ENCODE data around the gene MAN1B1. TPM values are rescaled to one million over a fixed set of nuclear protein-coding genes. Genes with fewer than 3 reads are reported as not detected.

The MAN1B1 gene
- total RNA-seq, 1 experiment from 2014 or later = 50.9 TPM

DNA sequence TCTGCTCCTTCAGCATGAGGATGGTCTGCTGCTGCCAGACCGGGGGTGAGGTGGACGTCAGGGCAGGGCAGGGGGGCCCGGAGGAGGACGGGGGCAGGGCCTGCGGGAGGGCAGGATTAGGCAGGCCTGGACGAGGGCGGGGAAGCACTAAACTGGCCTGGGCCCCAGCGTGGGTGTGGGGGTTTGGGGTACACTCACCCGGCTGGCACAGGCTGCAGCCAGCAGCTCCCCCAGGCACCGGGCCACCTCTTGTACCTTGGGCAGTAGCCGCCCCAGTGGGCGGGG is 22.0 kb upstream of the MAN1B1 start (continued):
- TF ChIP-seq ZNF274 (IDR thresholded peaks at IDR 0.05; ENCODE audit: low read depth, low read length) (no peak), SP1 (IDR thresholded peaks at IDR 0.05; ENCODE audit: low read depth) (no peak), CEBPB (IDR thresholded peaks at IDR 0.05; ENCODE audit: low read depth) (no peak), TCF7L2 (IDR thresholded peaks at IDR 0.05; ENCODE audit: borderline replicate concordance, extremely low read depth, insufficient read depth, insufficient read length) (no peak)

DNA sequence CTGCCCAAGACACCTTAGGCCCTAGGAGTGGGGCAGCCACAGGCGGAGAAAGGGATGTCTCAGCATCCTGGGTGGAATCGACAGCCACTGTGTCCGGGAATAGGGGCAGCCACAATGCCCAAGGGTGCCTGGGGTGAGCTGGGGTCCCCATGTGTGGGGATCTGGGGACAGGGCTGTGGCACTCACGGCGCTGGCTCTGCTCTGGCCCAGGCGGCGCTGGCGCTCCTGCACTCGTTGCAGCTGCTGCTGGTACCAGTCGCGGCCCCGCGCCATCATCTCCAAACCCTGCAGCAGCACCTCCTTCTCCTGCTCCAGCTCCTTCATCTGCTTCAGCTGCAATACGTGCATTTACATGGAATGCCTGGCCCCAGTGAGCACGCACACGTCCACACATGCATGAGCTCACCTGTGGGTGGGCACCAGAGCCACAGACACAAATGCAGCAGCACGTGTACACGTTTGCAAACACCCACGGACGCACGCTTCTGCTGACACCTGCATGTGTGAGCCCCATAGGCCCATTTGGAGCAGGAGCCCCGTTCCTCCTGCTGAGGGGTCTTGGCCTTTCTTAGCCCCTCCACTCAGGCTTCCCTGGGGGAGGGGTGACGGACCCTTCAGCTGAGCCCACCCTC is 21.3 kb upstream of the MAN1B1 start:
- DNase-seq (ENCODE audit: low read depth, low spot score) (no peak), ATAC-seq (no peak)
- no TSS peak for BruUV-seq (replicated peaks)
- ChIA-PET CTCF (interaction anchor here (1.1 to 3.8 kb wide), 3 partner anchors 18 to 116 kb away, joined by 3 to 57 read pairs (median 3); partner anchors contain the start of genes MAN1B1 and NPDC1), POLR2A (no interaction called here), RAD21 (ENCODE audit: low non-redundant PET in 1 of 2, low total read pairs in 2 of 2, uncharacterized antibody in 2 of 2, unreplicated experiment in 2 of 2) (no interaction called here)
- no peak for TF ChIP-seq POLR2A (IDR thresholded peaks at IDR 0.05; ENCODE audit: borderline replicate concordance, extremely low read depth, insufficient read depth, insufficient read length)
- no peak for TF ChIP-seq TCF7L2 (IDR thresholded peaks at IDR 0.05; ENCODE audit: borderline replicate concordance, extremely low read depth, insufficient read depth, insufficient read length)
- TF ChIP-seq EZH2 (IDR thresholded peaks at IDR 0.05) = no peak
- TF ChIP-seq ZNF274 (IDR thresholded peaks at IDR 0.05; ENCODE audit: low read depth, low read length) = no peak
- TF ChIP-seq EZH2phosphoT487 (IDR thresholded peaks at IDR 0.05; ENCODE audit: borderline replicate concordance) = no peak
- no peak for TF ChIP-seq ELF1 (IDR thresholded peaks at IDR 0.05; ENCODE audit: borderline replicate concordance, low read depth)
- no peak for TF ChIP-seq SRF (IDR thresholded peaks at IDR 0.05; ENCODE audit: low read depth)
- no peak for TF ChIP-seq POLR2AphosphoS5 (IDR thresholded peaks at IDR 0.05; ENCODE audit: low read depth, low read length)
- TF ChIP-seq, protein P1, sequence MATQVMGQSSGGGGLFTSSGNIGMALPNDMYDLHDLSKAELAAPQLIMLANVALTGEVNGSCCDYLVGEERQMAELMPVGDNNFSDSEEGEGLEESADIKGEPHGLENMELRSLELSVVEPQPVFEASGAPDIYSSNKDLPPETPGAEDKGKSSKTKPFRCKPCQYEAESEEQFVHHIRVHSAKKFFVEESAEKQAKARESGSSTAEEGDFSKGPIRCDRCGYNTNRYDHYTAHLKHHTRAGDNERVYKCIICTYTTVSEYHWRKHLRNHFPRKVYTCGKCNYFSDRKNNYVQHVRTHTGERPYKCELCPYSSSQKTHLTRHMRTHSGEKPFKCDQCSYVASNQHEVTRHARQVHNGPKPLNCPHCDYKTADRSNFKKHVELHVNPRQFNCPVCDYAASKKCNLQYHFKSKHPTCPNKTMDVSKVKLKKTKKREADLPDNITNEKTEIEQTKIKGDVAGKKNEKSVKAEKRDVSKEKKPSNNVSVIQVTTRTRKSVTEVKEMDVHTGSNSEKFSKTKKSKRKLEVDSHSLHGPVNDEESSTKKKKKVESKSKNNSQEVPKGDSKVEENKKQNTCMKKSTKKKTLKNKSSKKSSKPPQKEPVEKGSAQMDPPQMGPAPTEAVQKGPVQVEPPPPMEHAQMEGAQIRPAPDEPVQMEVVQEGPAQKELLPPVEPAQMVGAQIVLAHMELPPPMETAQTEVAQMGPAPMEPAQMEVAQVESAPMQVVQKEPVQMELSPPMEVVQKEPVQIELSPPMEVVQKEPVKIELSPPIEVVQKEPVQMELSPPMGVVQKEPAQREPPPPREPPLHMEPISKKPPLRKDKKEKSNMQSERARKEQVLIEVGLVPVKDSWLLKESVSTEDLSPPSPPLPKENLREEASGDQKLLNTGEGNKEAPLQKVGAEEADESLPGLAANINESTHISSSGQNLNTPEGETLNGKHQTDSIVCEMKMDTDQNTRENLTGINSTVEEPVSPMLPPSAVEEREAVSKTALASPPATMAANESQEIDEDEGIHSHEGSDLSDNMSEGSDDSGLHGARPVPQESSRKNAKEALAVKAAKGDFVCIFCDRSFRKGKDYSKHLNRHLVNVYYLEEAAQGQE (IDR thresholded peaks at IDR 0.05; ENCODE audit: low read depth) = no peak
- TF ChIP-seq JUND (IDR thresholded peaks at IDR 0.05) = no peak
- no peak for TF ChIP-seq RAD21 (IDR thresholded peaks at IDR 0.05; ENCODE audit: low read depth)
- TF ChIP-seq EGR1 (IDR thresholded peaks at IDR 0.05; ENCODE audit: low read depth) = no peak
- no peak for TF ChIP-seq CEBPB (IDR thresholded peaks at IDR 0.05; ENCODE audit: low read depth)
- no peak for TF ChIP-seq SP1 (IDR thresholded peaks at IDR 0.05; ENCODE audit: low read depth)
- TF ChIP-seq, protein P2, sequence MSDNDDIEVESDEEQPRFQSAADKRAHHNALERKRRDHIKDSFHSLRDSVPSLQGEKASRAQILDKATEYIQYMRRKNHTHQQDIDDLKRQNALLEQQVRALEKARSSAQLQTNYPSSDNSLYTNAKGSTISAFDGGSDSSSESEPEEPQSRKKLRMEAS (IDR thresholded peaks at IDR 0.05) = no peak
- TF ChIP-seq, protein P3, sequence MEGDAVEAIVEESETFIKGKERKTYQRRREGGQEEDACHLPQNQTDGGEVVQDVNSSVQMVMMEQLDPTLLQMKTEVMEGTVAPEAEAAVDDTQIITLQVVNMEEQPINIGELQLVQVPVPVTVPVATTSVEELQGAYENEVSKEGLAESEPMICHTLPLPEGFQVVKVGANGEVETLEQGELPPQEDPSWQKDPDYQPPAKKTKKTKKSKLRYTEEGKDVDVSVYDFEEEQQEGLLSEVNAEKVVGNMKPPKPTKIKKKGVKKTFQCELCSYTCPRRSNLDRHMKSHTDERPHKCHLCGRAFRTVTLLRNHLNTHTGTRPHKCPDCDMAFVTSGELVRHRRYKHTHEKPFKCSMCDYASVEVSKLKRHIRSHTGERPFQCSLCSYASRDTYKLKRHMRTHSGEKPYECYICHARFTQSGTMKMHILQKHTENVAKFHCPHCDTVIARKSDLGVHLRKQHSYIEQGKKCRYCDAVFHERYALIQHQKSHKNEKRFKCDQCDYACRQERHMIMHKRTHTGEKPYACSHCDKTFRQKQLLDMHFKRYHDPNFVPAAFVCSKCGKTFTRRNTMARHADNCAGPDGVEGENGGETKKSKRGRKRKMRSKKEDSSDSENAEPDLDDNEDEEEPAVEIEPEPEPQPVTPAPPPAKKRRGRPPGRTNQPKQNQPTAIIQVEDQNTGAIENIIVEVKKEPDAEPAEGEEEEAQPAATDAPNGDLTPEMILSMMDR (IDR thresholded peaks at IDR 0.05 in 2 of 3, conservative IDR thresholded peaks at IDR 0.05 in 1 of 3; ENCODE audit: borderline replicate concordance in 1 of 3, insufficient read depth in 1 of 3, low read depth in 2 of 3, low read length in 2 of 3) = no peak
- no peak overlapping the region for H2AFZ ChIP-seq (ENCODE audit: low read depth, low read length, poor library complexity, severe bottlenecking)
- peaks cover 44% of the 10 kb centered on the region for H3K79me2 ChIP-seq (ENCODE audit: insufficient read depth, low read length)
- intact Hi-C loops (cut with micrococcal nuclease) = no loop called here
- no peaks in the 10 kb centered on the region; the same call in 1 of the 2 replicates for H4K20me1 ChIP-seq (ENCODE audit: insufficient read depth)
- no peaks in the 10 kb centered on the region for H3K27me3 ChIP-seq (ENCODE audit: insufficient read depth, low read length)
- H3K9me3 ChIP-seq (ENCODE audit: control insufficient read depth in 1 of 2, insufficient read depth in 1 of 2, low read depth in 1 of 2, low read length in 2 of 2) = no peaks in the 10 kb centered on the region
- H3K9me2 ChIP-seq (ENCODE audit: insufficient read depth) = no peaks in the 10 kb centered on the region
- H3K36me3 ChIP-seq (ENCODE audit: control insufficient read depth in 1 of 2, insufficient read depth in 2 of 2, low read length in 2 of 2) = peaks cover 2 to 8% of the 10 kb centered on the region in 2 experiments; a peak in 1 of 4 replicates
- H3K4me2 ChIP-seq (ENCODE audit: low read length) = no peak overlapping the region
- no peak overlapping the region for H3K4me3 ChIP-seq (replicated peaks in 1 of 2; ENCODE audit: low read depth in 1 of 2, low read length in 2 of 2)
- no peak overlapping the region; the same call in 1 of the 2 replicates for H3K27ac ChIP-seq (ENCODE audit: low read depth, low read length)
- peaks cover 13 to 30% of the 10 kb centered on the region in 2 experiments for H3K4me1 ChIP-seq (ENCODE audit: control insufficient read depth in 1 of 2, insufficient read depth in 2 of 2, low read length in 2 of 2)
- no peak overlapping the region for H3K9ac ChIP-seq (ENCODE audit: low read length)

All from HCT116 (cell line).